HG03565 (cell line): ENCODE measurements around the gene GPRC5A.
"Not testable (repeated sequence)": the region's sequence is repeated elsewhere in the genome, so short reads cannot be mapped to it uniquely, and the experiment has no call there.

Source experiments
- ATAC-seq: cut with Tn5 transposase; IDR thresholded peaks from one replicate; pipeline ENCODE4 v1.9.1; 2021; ENCODE audit warnings: mild to moderate bottlenecking, moderate library complexity; ENCODE audit not compliant: unreplicated experiment

GPRC5A gene

GRCh38 chr12:12891080-12891880, at the start of gene GPRC5A:
TSS of gene GPRC5A (plus strand) at chr12:12891562. CDS start at chr12:12908250, 16,688 bp downstream.
- ATAC-seq: no peak

- no peak for ATAC-seq
These were observed 45.5 kb upstream of the GPRC5A start for GRCh38 chr12:12845794-12846243.

GRCh38 chr12:12846780-12847179, 44.6 kb upstream of the GPRC5A start:
- not testable (repeated sequence) for ATAC-seq

GRCh38 chr12:12853435-12853834, 37.9 kb upstream of the GPRC5A start:
- ATAC-seq: no peak

GRCh38 chr12:12859690-12860089, 31.7 kb upstream of the GPRC5A start:
- ATAC-seq: no peak

- ATAC-seq: no peak
These were observed 27.1 kb upstream of the GPRC5A start for GRCh38 chr12:12864243-12864642.

- ATAC-seq: no peak
These were observed 22.7 kb upstream of the GPRC5A start for GRCh38 chr12:12868477-12869235.

GRCh38 chr12:12870465-12870864, 20.9 kb upstream of the GPRC5A start:
- ATAC-seq: no peak

GRCh38 chr12:12871587-12872138, 19.7 kb upstream of the GPRC5A start:
- ATAC-seq: no peak

- no peak for ATAC-seq
These were observed 19.0 kb upstream of the GPRC5A start for GRCh38 chr12:12872139-12872933.

GRCh38 chr12:12872934-12873275, 18.5 kb upstream of the GPRC5A start:
- ATAC-seq: no peak

- ATAC-seq: no peak
These were observed 17.3 kb upstream of the GPRC5A start for GRCh38 chr12:12874029-12874428.

GRCh38 chr12:12875301-12875700, 16.1 kb upstream of the GPRC5A start:
- ATAC-seq: not testable (repeated sequence)

GRCh38 chr12:12877153-12877768, 14.1 kb upstream of the GPRC5A start:
- ATAC-seq: no peak

- no peak for ATAC-seq
These were observed 13.4 kb upstream of the GPRC5A start for GRCh38 chr12:12877781-12878455.

- no peak for ATAC-seq
These were observed 10.8 kb upstream of the GPRC5A start for GRCh38 chr12:12880537-12880936.

- ATAC-seq: no peak
These were observed 10.0 kb upstream of the GPRC5A start for GRCh38 chr12:12881151-12881909.

- no peak for ATAC-seq
These were observed 9.1 kb upstream of the GPRC5A start for GRCh38 chr12:12882288-12882687.

GRCh38 chr12:12883369-12884001, 7.9 kb upstream of the GPRC5A start:
- no peak for ATAC-seq
